Coronary artery (tissue), 2 donors: Measurements from ENCODE around the gene RAI1.

ENCODE experiments used
- DNase-seq: peaks from one replicate; pipeline ENCODE4 v3.0.0-alpha.2; 2017; ENCODE audit warnings: low spot score
- H3K27ac ChIP-seq, 2 donors: fragments of 200-600 bp; sonication (generic); one replicate each; pipeline ENCODE4 v1.5.1; 2016 to 2019
- H3K4me3 ChIP-seq: fragments of 200-600 bp; sonication (generic); 2 replicates; pipeline ENCODE4 v1.5.1; 2016; ENCODE audit warnings: mild to moderate bottlenecking, moderate library complexity
- CTCF ChIP-seq: fragments of 200-600 bp; sonication (generic); IDR thresholded peaks from one replicate; pipeline ENCODE4 v1.5.1; 2019; ENCODE audit warnings: antibody characterized with exemption

RAI1 gene

GRCh38 chr17:17767154-17767869 is 86.1 kb downstream of the RAI1 start:
- TF ChIP-seq CTCF, result no peak
- Histone ChIP-seq H3K27ac (no peak overlapping the region), H3K4me3 (no peak overlapping the region)
- DNase-seq, result no peak

- no peak for DNase-seq
- no peak for TF ChIP-seq CTCF
- no peak overlapping the region for H3K27ac ChIP-seq
- H3K4me3 ChIP-seq, result no peak overlapping the region
Measured at GRCh38 chr17:17767887-17768418, 86.7 kb downstream of the RAI1 start.

GRCh38 chr17:17768424-17769088 is 87.3 kb downstream of the RAI1 start:
- H3K27ac ChIP-seq, result no peak overlapping the region
- TF ChIP-seq CTCF, result no peak
- no peak for DNase-seq
- no peak overlapping the region for H3K4me3 ChIP-seq

- Histone ChIP-seq H3K4me3 (no peak overlapping the region), H3K27ac (no peak overlapping the region)
- TF ChIP-seq CTCF, result no peak
- DNase-seq, result no peak
Measured at GRCh38 chr17:17769869-17770631, 88.8 kb downstream of the RAI1 start.

GRCh38 chr17:17770632-17771044 is 89.4 kb downstream of the RAI1 start:
- DNase-seq, result no peak
- Histone ChIP-seq H3K27ac (no peak overlapping the region), H3K4me3 (no peak overlapping the region)
- no peak for TF ChIP-seq CTCF

GRCh38 chr17:17771498-17772201 is 90.4 kb downstream of the RAI1 start:
- no peak for DNase-seq
- no peak for TF ChIP-seq CTCF
- Histone ChIP-seq H3K4me3 (no peak overlapping the region), H3K27ac (no peak overlapping the region)
